Measurements from ENCODE around the gene SEL1L3.

DNA sequence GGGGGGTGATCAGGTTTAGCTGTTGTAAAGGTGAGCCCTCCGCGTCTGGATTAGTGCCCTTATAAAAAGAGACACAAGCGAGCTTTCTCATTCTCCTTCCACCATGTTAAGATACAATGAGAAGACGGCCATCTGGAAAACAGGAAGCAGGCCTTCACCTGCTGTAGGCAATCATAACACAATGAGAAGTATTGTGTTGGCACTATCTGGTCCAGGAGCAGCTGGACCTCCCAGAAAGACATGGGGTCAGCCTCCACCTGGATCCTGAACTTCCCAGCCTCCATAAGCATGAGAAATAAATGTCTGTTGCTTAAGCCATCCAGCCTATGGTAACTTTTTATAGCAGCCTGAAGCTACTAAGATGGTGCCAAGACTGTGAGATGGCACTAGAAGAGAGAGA is 42.6 kb upstream of the SEL1L3 start:
- TF ChIP-seq POLR2A (IDR thresholded peaks at IDR 0.05; ENCODE audit: low read depth, low read length): no peak
- TF ChIP-seq POLR2AphosphoS5 (IDR thresholded peaks at IDR 0.05; ENCODE audit: low read depth, low read length): no peak
- TF ChIP-seq TAF1 (IDR thresholded peaks at IDR 0.05; ENCODE audit: low read depth, low read length): no peak

All from GM12891 (cell line).